Activated T-cell treated with anti-CD3 and anti-CD28 coated beads, Interleukin-2, amount 50 U/mL, for 24 hours (primary cell): ENCODE data around the gene CABLES1.
"Not testable (repeated sequence)": the region's sequence is repeated elsewhere in the genome, so short reads cannot be mapped to it uniquely, and the experiment has no call there.

Experiments used
- DNase-seq: peaks from one replicate; pipeline ENCODE4 v3.0.0-alpha.2; 2020
- H3K27ac Mint-ChIP-seq: 2 replicates; pipeline ENCODE4 v1.8.0; 2020; ENCODE audit warnings: mild to moderate bottlenecking, mixed read lengths
- H3K27me3 Mint-ChIP-seq: 2 replicates; pipeline ENCODE4 v1.8.0; 2020; ENCODE audit warnings: mixed read lengths
- H3K36me3 Mint-ChIP-seq: 2 replicates; pipeline ENCODE4 v1.8.0; 2020; ENCODE audit warnings: low read depth, mixed read lengths
- H3K4me1 Mint-ChIP-seq: 2 replicates; pipeline ENCODE4 v1.8.0; 2020; ENCODE audit warnings: low read depth, mixed read lengths
- H3K4me3 Mint-ChIP-seq: 2 replicates; pipeline ENCODE4 v1.8.0; 2020; ENCODE audit warnings: mild to moderate bottlenecking, moderate library complexity, mixed read lengths
- H3K9me3 Mint-ChIP-seq: 2 replicates; pipeline ENCODE4 v1.8.0; 2020; ENCODE audit warnings: mixed read lengths

The CABLES1 gene

GRCh38 chr18:23103449-23103848 lies 31.8 kb upstream of the CABLES1 start:
- no peak for DNase-seq
- no peak overlapping the region for H3K27ac Mint-ChIP-seq
- H3K27me3 Mint-ChIP-seq = no peaks in the 10 kb centered on the region
- no peaks in the 10 kb centered on the region for H3K9me3 Mint-ChIP-seq
- peaks cover 3% of the 10 kb centered on the region for H3K4me1 Mint-ChIP-seq
- no peaks in the 10 kb centered on the region for H3K36me3 Mint-ChIP-seq
- H3K4me3 Mint-ChIP-seq = no peak overlapping the region

DNA sequence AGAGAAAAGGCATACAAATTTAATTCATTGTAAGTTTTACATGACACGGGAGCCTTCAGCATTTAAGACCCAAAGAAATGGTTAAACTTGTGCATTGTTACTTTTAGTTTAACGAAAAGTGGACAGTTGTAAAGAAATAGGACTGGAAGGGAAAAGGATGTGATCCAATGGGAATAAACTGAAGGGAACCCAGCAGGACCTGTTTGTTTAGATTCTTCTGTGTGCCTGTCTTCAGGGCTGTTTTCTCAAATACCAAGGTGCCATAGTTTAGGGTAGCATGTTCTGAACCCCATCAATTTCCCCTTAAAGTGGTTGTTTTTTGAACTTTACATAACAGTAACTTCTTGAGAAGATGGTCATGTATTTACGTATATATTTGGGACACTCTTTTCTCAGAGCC lies 30.3 kb upstream of the CABLES1 start:
- H3K9me3 Mint-ChIP-seq = no peaks in the 10 kb centered on the region
- peaks cover 3% of the 10 kb centered on the region for H3K4me1 Mint-ChIP-seq
- no peak for DNase-seq
- H3K27me3 Mint-ChIP-seq = no peaks in the 10 kb centered on the region
- no peak overlapping the region for H3K4me3 Mint-ChIP-seq
- H3K27ac Mint-ChIP-seq = no peak overlapping the region
- H3K36me3 Mint-ChIP-seq = no peaks in the 10 kb centered on the region

DNA sequence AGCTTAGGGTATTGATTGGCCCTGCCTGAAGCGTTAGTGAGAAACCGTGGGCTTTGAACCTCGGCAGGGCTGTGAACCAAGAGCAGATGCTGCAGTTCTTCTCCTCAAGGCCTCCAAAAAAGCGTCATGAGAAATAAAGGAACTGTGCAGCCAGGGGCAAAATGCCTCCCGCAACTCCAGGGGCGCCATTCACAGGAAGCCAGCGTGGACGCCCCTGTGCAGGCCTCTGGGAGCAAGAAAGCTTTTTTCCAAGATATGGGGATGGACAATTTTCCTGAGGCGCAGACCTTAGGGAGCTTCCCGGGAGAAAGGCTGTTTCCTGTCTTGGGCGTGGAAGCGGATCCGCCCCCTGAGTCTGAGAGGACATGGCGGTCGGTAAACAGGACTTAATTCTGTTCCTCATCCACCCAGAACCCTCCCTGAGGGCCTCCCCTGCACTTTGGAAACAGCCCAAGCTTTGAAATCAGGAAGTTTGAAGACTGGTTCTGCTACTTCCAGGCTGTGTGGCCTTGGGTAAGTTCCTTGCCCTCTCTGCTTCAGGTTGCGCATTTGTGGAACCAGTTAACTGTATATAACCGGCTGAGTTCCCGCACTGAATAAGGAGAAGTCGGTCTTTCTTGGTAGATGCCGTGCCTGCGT lies 29.6 kb upstream of the CABLES1 start:
- Mint-ChIP-seq H3K4me1 (peaks cover 3% of the 10 kb centered on the region), H3K27me3 (no peaks in the 10 kb centered on the region), H3K9me3 (no peaks in the 10 kb centered on the region), H3K27ac (no peak overlapping the region), H3K36me3 (no peaks in the 10 kb centered on the region), H3K4me3 (no peak overlapping the region)
- DNase-seq = no peak

GRCh38 chr18:23106575-23106974 lies 28.7 kb upstream of the CABLES1 start:
- Mint-ChIP-seq H3K27ac (no peak overlapping the region), H3K9me3 (peaks cover 3% of the 10 kb centered on the region), H3K36me3 (no peaks in the 10 kb centered on the region), H3K4me1 (peaks cover 3% of the 10 kb centered on the region), H3K27me3 (no peaks in the 10 kb centered on the region), H3K4me3 (no peak overlapping the region)
- DNase-seq = no peak

- H3K4me1 Mint-ChIP-seq = peaks cover 3% of the 10 kb centered on the region
- no peak overlapping the region for H3K4me3 Mint-ChIP-seq
- no peaks in the 10 kb centered on the region for H3K27me3 Mint-ChIP-seq
- peaks cover 7% of the 10 kb centered on the region for H3K9me3 Mint-ChIP-seq
- no peak overlapping the region for H3K27ac Mint-ChIP-seq
- no peak for DNase-seq
- no peaks in the 10 kb centered on the region for H3K36me3 Mint-ChIP-seq
These were observed 27.6 kb upstream of the CABLES1 start for GRCh38 chr18:23107718-23108117.

GRCh38 chr18:23108496-23108895 lies 26.8 kb upstream of the CABLES1 start:
- Mint-ChIP-seq H3K27ac (no peak overlapping the region), H3K4me1 (peaks cover 4% of the 10 kb centered on the region), H3K36me3 (no peaks in the 10 kb centered on the region), H3K4me3 (no peak overlapping the region), H3K9me3 (peaks cover 7% of the 10 kb centered on the region), H3K27me3 (no peaks in the 10 kb centered on the region)
- DNase-seq = no peak

GRCh38 chr18:23109163-23109562 lies 26.1 kb upstream of the CABLES1 start:
- H3K27me3 Mint-ChIP-seq, H3K9me3 Mint-ChIP-seq, H3K4me3 Mint-ChIP-seq, H3K36me3 Mint-ChIP-seq, DNase-seq, H3K27ac Mint-ChIP-seq: not testable (repeated sequence)
- H3K4me1 Mint-ChIP-seq = peaks cover 11% of the 10 kb centered on the region

- peaks cover 22% of the 10 kb centered on the region for H3K4me1 Mint-ChIP-seq
- no peak for DNase-seq
- no peak overlapping the region for H3K27ac Mint-ChIP-seq
- no peaks in the 10 kb centered on the region for H3K36me3 Mint-ChIP-seq
- H3K27me3 Mint-ChIP-seq = no peaks in the 10 kb centered on the region
- H3K4me3 Mint-ChIP-seq = no peak overlapping the region
- H3K9me3 Mint-ChIP-seq = peaks cover 7% of the 10 kb centered on the region
These were observed 21.7 kb upstream of the CABLES1 start for GRCh38 chr18:23113576-23113975.

GRCh38 chr18:23114171-23114881 lies 21.0 kb upstream of the CABLES1 start:
- peaks cover 7% of the 10 kb centered on the region for H3K9me3 Mint-ChIP-seq
- no peak overlapping the region for H3K27ac Mint-ChIP-seq
- peaks cover 22% of the 10 kb centered on the region for H3K4me1 Mint-ChIP-seq

DNA sequence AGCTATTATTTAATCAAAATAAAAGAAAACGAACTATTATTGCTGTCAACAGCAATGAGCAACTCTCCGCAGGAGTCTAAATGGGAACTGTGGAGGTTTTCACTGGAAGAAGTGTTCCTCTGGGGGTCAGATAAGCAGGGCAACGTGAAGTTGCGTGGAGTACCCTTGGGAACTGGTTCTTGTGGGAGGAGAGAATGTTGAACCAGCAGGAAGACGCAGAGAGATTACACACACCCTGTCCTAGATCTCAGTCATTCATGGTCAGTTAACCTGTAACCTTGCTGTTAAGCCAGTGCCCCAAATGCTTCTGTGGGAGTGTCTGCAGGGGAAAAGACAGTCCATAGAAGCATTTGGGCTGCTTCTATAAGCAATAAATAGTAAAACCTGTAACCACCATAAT lies 20.4 kb upstream of the CABLES1 start:
- H3K4me3 Mint-ChIP-seq = no peak overlapping the region
- DNase-seq = no peak
- no peaks in the 10 kb centered on the region for H3K27me3 Mint-ChIP-seq
- H3K27ac Mint-ChIP-seq = no peak overlapping the region
- H3K4me1 Mint-ChIP-seq = peaks cover 22% of the 10 kb centered on the region
- peaks cover 7% of the 10 kb centered on the region for H3K9me3 Mint-ChIP-seq
- no peaks in the 10 kb centered on the region for H3K36me3 Mint-ChIP-seq

More at GRCh38 chr18:23114171-23114881, 21.0 kb upstream of the CABLES1 start:
- Mint-ChIP-seq H3K27me3 (no peaks in the 10 kb centered on the region), H3K4me3 (no peak overlapping the region), H3K36me3 (no peaks in the 10 kb centered on the region)
- no peak for DNase-seq

- Mint-ChIP-seq H3K4me3 (no peak overlapping the region), H3K9me3 (peaks cover 7% of the 10 kb centered on the region), H3K27ac (no peak overlapping the region), H3K36me3 (no peaks in the 10 kb centered on the region), H3K27me3 (no peaks in the 10 kb centered on the region), H3K4me1 (peaks cover 22% of the 10 kb centered on the region)
- no peak for DNase-seq
These were observed 19.6 kb upstream of the CABLES1 start for GRCh38 chr18:23115683-23116096.

GRCh38 chr18:23121133-23121532 lies 14.2 kb upstream of the CABLES1 start:
- Mint-ChIP-seq H3K4me1 (no peaks in the 10 kb centered on the region), H3K36me3 (no peaks in the 10 kb centered on the region), H3K4me3 (no peak overlapping the region), H3K27me3 (no peaks in the 10 kb centered on the region), H3K27ac (no peak overlapping the region), H3K9me3 (no peaks in the 10 kb centered on the region)
- DNase-seq = no peak

DNA sequence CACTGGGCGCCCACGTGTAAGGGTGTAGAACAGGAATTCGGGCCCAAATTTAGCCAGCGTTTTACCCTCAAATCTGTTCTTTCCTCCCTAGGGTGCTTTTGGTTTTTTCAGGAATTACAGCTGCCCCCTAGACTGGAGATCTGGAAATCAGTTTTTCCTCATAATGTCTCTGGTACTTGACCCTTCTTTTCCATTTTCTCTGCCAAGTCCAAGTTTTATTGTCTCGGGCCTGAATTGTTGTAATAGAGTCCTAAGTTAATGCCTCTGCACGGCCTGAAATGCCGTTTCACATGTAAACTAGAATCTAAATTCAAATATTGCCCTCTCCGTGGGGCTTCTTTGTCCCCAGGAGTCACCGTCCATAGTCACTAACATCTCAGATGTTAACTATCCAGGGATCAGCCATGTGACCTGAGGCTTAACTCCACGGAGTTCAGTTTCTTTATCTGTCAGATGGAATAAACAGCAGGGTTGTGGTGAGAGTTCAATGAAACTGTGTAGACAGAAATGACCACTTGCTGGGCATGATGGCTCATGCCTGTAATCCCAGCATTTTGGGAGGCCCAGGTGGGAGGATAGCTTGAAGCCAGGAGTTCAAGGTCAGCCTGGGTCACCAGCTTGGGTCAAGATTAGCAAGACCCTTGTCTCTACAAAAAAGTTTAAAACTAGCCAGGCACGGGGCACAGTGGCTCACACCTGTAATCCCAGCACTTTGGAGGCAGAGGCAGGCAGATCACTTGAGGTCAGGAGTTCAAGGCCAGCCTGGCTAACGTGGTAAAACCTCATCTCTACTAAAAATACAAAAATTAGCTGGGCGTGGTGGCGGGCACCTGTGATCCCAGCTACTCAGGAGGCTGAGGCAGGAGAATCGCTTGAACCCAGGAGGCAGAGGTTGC lies 12.7 kb upstream of the CABLES1 start:
- Mint-ChIP-seq H3K27ac (no peak overlapping the region), H3K36me3 (no peaks in the 10 kb centered on the region), H3K4me3 (no peak overlapping the region), H3K27me3 (no peaks in the 10 kb centered on the region), H3K4me1 (no peaks in the 10 kb centered on the region), H3K9me3 (no peaks in the 10 kb centered on the region)
- no peak for DNase-seq

DNA sequence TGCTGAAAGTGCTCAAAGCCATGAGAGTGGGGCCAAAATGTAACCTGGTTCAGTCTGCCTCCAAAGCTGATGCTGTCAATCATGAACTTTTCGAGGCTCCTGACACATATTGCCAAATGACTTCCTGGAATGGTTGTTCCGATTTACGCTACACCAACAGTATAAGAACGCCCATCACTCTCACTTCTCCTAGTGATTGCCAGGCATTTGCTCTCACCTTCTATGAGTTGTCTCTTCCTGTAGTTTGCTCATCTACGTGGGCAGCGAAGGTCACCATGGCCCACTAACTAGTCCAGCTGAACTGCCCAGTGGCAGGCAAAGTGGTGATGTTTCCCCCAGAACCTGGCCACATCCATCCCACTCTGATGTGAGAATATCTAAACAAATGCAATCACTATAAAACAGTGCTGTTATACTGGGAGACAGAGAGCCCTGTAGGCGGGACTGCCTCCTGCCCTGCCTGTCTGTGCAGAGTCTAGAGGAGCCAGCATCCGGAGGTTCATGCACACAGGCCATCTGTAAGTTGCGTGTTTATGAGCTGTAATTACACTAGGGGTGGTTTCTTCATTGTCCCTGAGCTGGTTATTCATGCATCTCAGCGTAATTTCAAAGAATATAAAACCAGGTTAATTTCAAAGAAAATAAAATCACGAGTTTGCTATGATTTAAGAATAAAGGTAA lies 8.8 kb upstream of the CABLES1 start:
- H3K27ac Mint-ChIP-seq = no peak overlapping the region
- no peaks in the 10 kb centered on the region for H3K4me1 Mint-ChIP-seq
- H3K9me3 Mint-ChIP-seq = no peaks in the 10 kb centered on the region
- no peak for DNase-seq
- H3K27me3 Mint-ChIP-seq = peaks cover 4% of the 10 kb centered on the region
- H3K4me3 Mint-ChIP-seq = no peak overlapping the region
- no peaks in the 10 kb centered on the region for H3K36me3 Mint-ChIP-seq
